HG02981 (cell line): Measurements from ENCODE around the gene ERVV-1.
"Not testable (repeated sequence)": the region's sequence is repeated elsewhere in the genome, so short reads cannot be mapped to it uniquely, and the experiment has no call there.

Source experiments
- ATAC-seq: cut with Tn5 transposase; IDR thresholded peaks from one replicate; pipeline ENCODE4 v1.9.1; 2021; ENCODE audit warnings: mild to moderate bottlenecking, moderate library complexity; ENCODE audit not compliant: unreplicated experiment

Gene ERVV-1

DNA sequence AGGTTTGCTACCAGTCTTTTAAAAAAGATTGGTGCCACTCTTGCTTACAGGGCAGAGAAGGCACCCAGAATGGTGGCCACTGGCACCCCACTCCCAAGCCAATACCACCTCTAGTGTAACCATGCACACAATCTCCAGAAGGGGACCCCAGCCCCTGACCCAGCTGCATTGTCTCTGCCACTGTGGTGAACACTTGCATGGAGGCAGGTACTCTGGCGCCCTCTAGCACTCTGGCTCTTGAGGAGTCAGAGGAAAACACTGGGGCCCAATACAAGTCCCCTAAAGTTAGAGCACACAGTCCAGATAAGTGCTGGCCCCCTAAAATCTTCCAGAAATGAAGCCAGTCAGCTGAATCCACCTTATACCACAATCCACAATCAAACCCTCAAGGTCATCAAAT, 6.0 kb downstream of the ERVV-1 start:
- no peak for ATAC-seq

DNA sequence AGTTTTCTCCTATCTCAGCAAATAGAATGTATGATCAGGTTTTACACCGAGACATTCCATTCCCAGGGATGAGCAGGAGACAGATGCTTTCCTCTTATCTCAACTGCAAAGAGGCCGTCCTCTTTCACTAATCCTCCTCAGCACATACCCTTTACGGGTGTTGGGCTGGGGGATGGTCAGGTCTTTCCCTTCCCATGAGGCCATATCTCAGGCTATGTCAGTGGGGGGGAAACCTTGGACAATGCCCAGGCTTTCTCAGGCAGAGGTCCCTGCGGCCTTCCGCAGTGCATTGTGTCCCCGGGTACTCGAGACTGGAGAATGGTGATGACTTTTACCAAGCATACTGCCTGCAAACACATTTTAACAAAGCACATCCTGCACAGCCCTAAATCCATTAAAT, 14.6 kb downstream of the ERVV-1 start:
- ATAC-seq: not testable (repeated sequence)

DNA sequence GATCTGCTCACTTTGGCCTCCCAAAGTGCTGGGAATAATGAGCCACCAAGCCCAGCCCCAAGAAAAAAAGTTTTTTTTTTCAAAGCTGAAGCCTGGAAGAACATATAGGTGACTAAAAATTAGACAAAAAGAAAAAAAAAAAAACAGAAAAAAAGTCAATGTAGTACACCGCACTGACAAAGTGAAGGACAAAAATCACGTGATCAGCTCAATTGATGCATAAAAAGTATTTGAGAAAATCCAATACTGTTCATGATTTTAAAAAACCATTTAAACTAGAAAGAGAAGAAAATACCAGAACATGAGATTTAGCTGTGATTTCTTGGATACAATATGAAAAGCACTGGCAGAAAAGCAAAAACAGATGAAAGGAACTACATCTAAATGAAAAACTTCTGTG, 20.3 kb downstream of the ERVV-1 start:
- ATAC-seq: no peak

DNA sequence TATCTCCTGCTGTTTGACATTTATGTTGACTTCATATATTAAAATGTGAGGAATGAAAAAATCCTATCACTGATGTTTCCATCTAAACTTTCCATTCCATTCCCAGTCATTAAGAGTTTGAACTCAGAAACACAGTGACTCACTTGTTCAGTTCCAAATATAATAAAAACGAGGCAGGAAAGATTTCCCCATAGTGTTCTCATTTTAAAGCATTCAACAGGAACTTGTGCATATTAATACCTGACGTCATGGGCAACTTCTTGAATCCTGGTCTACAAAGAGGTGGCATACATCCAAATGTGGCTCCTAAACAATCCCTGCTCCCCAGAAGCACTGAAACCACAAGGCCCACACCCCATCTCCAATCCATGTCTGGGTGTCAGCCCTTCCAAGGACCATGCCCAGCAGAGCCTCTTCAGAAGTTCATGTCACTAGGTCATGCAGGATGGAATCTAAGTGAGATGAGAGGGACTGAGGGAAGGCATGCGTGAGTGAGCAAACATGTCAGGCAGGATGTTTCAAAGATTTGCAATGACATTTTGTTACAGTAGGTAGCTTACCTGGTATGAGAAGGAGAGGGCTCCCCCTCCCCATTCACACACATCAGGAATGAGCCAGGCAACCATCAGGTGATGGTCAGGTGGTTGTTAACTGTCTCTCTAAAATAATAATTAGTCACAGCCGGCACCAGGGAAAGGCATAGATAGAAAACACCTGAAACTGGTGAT, 21.4 kb downstream of the ERVV-1 start:
- no peak for ATAC-seq

DNA sequence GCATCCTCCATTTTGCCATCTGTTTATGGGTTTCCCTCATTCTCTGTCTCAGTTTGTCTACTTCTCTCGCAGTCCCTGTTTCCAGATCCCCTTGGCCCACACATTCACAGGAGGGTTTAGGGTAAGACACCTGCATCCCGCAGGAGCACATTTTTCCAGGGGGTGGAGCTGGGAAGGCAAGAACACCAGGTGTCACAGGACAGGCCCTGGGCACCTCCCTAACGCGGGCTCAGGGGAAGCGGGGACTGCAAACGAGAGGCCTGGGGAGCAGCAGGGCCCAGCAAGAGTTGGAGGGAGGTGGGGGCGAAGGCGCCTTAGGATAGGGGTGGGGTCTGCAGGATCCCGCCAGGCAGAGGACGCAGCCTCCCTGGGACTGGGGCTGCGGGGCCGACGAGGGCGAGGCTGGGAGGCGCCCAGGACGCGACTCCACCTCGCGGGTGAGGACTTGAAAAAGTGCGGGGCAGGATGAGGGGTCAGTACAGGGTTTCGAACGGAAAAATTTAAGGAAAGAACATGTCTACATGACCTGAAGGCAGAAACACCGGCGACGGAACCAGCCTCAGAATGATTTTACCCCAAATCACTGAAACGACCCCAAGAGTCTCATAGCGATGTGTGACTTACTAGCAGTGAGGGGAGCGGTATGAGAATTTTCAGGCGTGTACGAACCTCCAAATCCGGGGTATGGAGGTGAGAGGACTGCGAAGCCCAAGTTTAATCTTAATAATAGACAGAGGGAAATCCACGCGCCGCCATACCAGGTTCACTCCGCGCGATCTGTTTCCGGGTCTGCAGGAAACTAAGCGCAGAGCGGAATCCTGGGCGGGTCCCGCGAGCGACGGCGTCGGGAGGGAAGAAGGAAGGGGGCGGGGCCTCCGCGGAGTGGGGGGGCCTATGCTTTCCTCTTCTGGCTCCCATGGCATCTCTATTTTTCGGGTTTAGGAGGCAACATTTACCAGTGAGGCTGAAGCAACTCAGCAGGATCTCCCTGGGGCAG, 23.7 kb downstream of the ERVV-1 start:
- ATAC-seq: no peak

DNA sequence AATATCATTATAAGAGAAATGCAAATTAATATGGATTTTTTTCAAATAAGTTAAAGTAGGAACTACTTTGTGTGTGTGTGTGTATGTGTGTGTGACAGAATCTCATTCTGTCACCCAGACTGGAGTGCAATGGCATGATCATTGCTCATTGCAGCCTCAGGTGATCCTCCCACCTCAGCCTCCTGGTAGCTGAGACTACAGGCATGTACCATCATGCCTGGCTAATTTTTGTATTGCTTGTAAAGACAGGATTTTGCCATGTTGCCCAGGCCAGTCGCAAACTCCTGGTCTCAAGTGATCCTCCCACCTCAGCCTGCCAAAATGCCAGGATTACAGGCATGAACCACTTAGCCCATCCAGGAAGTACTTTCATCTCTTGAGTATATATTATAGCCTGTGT, 27.6 kb downstream of the ERVV-1 start:
- no peak for ATAC-seq

DNA sequence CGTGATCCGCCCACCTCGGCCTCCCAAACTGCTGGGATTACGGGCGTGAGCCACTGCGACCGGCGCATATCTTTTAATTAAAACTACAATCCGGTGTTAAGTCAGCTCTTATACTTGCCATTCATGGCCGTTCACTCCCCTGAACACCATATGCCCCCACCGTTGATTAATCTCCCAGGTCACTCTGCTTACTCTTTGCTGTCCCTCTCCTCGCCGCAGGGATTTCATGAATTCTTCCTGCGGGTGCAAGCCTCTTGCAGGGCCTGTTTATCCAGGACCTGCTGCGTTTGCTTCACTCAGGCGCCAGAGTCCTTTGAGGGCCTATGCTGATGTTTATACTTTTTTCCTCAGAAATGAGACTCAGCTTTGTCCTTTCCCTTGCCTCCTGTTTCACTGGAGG, 31.8 kb downstream of the ERVV-1 start:
- no peak for ATAC-seq

DNA sequence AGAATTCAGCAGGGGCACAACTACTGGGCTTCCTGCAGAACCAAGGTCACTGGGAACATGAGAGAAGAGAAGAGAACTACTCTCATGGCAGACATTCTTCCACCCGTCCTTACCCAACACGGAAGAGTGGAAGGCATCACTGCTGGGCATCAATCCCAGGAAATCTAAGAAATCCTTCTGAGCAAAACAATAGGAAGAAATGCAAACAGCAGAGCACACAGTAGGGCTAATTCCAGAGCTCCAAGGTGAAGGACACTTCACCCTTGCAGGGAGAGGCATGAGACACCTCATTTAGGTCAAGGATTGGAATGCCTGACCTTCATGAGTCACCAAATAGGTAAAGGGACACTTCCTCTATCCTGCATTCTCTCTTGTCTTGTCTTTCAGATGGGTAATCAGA, 33.7 kb downstream of the ERVV-1 start:
- ATAC-seq: no peak

DNA sequence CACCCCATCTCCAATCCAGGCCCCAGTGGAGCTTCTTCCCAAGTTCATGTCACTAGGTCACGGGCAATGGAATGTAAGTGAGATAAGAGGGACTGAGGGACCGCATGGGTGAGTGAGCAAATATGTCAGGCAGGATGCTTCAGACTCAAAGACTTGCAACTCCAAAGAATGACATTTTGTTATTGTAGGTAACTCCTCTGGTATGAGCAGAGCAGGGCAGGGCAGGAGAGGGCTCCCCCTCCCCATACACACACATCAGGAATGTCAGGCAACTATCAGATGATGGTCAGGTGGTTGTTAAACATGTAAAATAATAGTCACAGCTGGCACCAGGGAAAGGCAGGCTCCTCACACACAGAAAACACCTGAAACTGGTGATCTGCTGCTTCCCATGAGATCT, 41.4 kb downstream of the ERVV-1 start:
- ATAC-seq: no peak

DNA sequence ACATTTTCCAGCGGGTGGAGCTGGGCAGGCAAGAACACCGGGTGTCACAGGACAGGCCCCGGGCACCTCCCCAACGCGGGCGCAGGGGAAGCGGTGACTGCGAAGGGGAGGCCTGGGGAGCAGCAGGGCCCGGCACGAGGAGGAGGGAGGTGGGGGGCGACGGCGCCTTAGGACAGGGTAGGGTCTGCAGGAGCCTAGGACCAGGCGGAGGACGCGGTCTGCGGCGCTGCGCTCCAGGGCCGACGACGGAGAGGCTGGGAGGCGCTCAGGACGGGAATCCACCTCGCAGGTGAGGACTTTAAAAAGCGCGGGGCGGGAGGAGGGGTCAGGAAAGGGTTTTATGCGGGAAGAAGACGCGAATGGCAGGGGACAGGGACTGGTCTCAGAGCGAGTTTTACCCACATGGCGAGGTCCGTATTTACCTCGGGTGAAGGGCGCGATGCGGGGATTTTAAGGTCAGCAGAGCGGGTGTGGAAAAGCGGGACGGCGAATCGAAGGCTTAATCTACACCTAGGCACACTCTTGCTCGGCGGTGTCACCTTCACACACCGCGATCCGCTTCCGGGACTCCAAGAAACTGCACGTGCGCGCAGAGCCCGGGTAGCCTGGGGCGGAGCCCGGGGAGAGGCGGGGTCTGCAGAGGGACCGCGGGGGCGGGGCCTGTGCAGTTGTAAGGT, 44.3 kb downstream of the ERVV-1 start:
- no peak for ATAC-seq
